Endometrial microvascular endothelial cells (primary cell): ENCODE results near the gene TEX101. TPM values are rescaled to one million over a fixed set of nuclear protein-coding genes. Genes with fewer than 3 reads are reported as not detected.
"Not testable (repeated sequence)": the region's sequence is repeated elsewhere in the genome, so short reads cannot be mapped to it uniquely, and the experiment has no call there.

Experiments
- in situ Hi-C: cut with HindIII; loops from 2 replicates; pipeline ENCODE4 v1.10.0; 2017; ENCODE audit warnings: low sequenced_read_pairs, low pct_unique_long_range_greater_than_20kb; ENCODE audit errors: inconsistent ontology term
- total RNA-seq: library from RNA; depleted of rRNA; stranded (reverse); fragments of >200 nt; gene quantifications from one replicate; pipeline ENCODE4 v1.2.3, GENCODE V29; 2015; ENCODE audit errors: inconsistent ontology term

The TEX101 gene
- total RNA-seq = not detected

DNA sequence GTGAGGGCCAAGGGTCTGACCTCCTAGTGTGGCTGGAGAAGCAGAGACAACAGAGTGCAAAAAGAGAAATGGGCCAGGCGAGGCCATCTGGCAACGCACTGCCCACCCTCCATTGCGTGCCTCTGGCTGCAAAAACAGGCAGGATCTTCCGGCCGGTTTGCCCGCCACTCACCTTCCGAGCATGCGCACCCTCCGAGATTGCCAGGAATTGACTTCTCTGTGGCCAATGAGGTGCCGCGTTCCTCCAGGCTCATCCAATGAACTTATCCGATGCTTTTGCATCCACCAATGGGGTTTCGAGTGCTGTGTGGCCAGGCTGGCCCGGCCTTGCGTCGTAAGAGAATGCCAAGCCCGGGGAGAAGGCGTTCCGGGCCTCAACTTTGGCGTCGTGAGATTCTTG is at the start of gene TEX101:
Gene TEX101 (plus strand): TSS at position 337 of the 400 bp plus-strand sequence. CDS start 1,030 bp downstream, outside the sequence.
- in situ Hi-C loops = no loop called here

- in situ Hi-C loops = not testable (repeated sequence)
Observed at GRCh38 chr19:43365677-43366076, 49.0 kb upstream of the TEX101 start.

DNA sequence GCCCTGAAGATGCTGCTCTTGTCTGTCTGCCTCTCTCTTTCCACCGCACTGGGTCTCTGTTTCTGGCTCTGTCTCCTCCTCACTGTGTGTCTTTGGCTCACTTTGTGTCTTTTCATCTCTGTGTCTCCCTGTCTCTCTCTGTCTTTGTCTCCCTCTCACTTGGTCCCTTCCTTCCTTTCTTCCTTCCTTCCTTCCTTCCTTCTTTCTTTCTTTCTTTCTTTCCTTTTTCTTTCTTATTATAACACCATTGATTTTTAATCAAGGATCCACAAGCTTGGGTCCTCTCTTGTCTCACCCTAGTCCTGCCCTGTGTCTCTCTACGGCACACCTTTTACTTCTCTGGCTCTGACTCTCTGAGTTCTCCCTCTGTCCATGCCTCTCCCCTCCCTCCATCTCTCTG is 46.9 kb upstream of the TEX101 start:
- in situ Hi-C loops = no loop called here

DNA sequence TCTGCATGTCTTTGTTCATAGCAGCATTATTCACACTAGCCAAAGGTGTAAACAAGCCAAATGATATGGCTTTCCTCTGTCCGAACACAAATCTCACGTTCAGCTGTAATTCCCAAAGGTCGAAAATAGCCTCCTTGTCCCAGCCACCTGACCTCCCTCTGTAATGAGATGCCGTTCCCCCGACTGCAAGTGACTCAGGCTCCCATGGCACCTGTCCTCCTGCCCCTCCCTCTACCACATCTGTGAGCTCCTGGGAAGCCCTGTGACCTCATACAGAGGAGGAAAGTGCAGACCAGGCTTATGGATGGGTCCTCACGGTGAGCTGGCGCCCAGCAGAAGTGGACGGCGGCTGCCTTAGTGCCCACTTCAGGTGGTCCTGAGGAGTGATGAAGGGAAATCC is 45.8 kb upstream of the TEX101 start:
- in situ Hi-C loops = not testable (repeated sequence)

GRCh38 chr19:43371909-43372308 is 42.8 kb upstream of the TEX101 start:
- in situ Hi-C loops = no loop called here

- in situ Hi-C loops = no loop called here
Observed at GRCh38 chr19:43372462-43372861, 42.2 kb upstream of the TEX101 start.

- in situ Hi-C loops = not testable (repeated sequence)
Observed at GRCh38 chr19:43377624-43378023, 37.1 kb upstream of the TEX101 start.

GRCh38 chr19:43380008-43380407 is 34.7 kb upstream of the TEX101 start:
- in situ Hi-C loops = no loop called here

- in situ Hi-C loops = no loop called here
Observed at GRCh38 chr19:43380771-43381386, 33.8 kb upstream of the TEX101 start.

DNA sequence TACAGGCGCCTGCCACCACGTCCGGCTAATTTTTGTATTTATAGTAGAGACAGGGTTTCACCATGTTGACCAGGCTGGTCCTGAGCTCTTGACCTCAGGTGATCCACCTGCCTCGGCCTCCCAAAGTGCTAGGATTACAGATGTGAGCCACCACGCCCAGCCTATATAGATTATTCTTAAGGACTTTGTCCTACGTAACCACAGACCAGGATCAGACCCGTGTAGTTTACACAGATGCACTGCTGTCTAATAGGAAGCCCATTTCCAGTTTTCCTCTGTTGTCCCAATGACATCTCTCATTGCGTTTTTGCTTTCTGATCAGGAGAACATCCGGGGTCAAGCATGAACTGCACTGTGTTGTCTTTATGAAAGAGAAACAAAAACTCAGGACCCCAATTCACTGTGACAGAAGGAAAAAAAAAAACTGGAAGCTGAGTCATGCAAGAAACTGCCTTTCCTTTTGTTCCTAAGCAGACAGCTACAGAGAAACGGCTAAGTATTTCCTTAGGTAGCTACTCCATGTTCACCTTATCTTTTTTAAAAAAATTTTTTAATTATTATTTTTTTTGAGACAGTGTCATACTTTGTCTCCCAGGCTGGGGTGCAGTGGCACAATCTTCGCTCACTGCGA is 32.0 kb upstream of the TEX101 start:
- in situ Hi-C loops = not testable (repeated sequence)

DNA sequence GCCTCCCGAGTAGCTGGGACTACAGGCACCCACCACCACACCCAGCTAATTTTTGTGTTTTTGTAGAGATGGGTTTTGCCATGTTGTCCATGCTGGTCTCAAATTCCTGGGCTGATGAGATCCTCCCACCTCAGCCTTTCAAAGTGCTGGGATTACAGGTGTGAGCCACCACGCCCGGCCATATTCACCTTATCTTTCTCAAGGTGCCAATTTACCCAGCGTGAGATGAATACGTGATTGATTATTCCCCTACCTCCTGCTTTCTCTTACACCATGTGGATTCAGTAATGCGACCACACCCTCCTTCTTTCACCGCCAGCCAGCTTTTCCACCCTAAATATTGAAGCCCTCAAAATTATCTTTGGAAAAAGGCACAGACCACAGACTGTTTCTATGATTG is 31.4 kb upstream of the TEX101 start:
- in situ Hi-C loops = not testable (repeated sequence)

DNA sequence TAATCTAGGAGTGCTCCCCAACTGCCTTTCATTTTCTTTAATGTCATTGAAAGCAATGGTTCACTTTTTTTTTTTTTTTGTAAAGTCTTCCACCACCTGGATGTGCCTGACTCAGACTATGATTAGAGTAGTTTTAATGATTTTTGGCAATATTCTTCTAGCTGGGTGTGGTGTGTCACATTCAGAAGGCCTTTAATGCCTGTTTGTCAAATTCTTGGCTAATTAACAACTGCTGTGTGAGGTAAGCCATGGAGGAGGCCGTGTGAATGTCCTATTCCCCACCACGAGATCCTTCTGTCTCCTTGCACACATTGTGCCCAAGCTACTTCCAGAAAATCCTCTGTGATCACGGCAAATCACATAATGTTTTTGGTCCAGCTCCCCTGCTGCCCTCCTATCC is 30.9 kb upstream of the TEX101 start:
- in situ Hi-C loops = not testable (repeated sequence)

DNA sequence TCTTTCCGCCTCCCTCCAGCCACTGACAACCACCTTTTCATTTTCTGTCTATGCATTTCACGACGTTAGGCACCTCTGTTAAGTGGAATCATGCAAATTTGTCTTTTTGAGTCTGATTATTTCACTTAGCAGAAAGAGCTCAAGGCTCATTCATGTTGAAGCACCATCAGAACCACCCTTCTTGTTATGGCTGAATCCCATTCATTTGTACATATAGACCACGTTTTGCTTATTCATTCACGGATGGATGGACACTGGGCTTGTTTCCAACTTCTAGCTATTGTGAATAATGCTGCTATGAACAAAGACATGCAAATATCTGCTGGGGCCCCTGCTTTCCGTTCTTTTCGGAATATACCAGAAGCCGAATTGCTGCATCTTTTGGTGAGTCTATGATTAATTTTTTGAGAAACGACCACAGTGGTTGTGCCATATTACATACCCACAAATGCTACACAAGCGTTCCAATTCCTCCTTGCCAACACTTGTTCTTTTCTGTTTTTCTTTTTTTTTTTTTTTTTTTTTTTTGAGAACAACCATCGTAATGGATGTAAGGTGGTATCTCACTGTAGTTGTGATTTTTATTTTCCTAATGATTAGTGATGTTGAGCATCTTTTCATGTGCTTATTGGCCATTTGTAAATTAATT is 23.7 kb upstream of the TEX101 start:
- in situ Hi-C loops = not testable (repeated sequence)

- in situ Hi-C loops = not testable (repeated sequence)
Observed at GRCh38 chr19:43391552-43391935, 23.1 kb upstream of the TEX101 start.

GRCh38 chr19:43393501-43393900 is 21.2 kb upstream of the TEX101 start:
- in situ Hi-C loops = not testable (repeated sequence)

GRCh38 chr19:43395561-43395960 is 19.1 kb upstream of the TEX101 start:
- in situ Hi-C loops = no loop called here

DNA sequence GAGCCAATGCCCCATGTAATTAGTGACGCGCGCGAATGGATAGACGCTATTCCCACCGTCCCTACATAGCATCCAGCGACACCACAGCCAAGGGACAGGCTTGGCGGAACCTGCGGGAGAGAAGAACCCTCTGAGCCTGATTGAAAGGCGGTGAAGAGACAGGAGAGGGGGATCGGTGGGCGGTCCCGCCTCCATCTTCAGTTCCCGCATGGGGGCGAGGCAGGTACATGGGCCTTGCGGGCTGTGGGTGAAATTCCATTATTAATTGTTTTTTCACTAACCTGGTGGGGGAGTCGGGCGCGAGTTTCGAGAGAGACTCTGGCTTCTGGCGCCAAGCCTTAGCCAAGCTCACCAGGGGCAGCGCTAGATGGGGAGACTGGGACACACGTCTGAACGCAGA is 8.4 kb upstream of the TEX101 start:
- in situ Hi-C loops = no loop called here

DNA sequence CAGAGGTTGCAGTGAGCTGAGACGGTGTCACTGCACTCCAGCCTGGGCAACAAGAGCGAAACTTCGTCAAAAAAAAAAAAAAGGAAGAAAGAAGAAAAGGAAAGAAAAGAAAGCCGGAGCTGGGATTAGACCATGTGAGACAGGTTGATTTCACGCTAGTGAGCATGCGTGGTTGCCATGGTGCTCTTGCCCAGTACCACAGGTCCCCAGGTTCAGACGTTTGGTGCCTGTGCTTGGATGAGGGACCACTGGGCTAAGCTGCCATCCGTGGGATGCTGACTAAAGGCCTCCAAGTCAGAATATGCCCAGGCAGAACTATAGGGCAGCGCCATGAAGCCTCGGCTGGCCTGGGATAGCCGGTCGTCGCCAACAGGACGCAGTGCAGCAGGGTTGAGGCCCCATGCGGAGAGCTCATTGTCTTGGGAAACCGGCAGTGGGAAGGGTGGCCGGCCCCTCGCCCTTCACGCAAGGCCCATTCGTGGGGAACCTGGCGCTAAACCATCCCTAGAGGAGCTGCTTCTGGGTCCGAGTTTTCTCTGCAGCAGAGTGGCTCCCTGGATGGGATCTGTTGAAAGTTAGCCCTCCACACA is 7.2 kb upstream of the TEX101 start:
- in situ Hi-C loops = no loop called here

GRCh38 chr19:43408043-43408442 is 6.6 kb upstream of the TEX101 start:
- in situ Hi-C loops = no loop called here

GRCh38 chr19:43409415-43409814 is 5.3 kb upstream of the TEX101 start:
- in situ Hi-C loops = no loop called here
